Astrocyte of the spinal cord (primary cell): ENCODE results near the gene SPDYE4.

Experiments
- DNase-seq: peaks from one replicate; pipeline ENCODE4 v3.0.0; 2011; ENCODE audit warnings: low read depth, low spot score
- H3K4me3 ChIP-seq: 2 replicates; pipeline ENCODE4 v1.5.1; 2011; ENCODE audit warnings: low read depth, mild to moderate bottlenecking, low read length, moderate library complexity
- CTCF ChIP-seq: IDR thresholded peaks from 2 replicates; pipeline ENCODE4 v1.5.1; 2012; ENCODE audit warnings: low read depth, mild to moderate bottlenecking, low read length, inconsistent platforms
- in situ Hi-C: cut with HindIII; loops from 2 replicates; pipeline ENCODE4 v1.10.0; 2017; ENCODE audit warnings: low sequenced_read_pairs

The SPDYE4 gene

DNA sequence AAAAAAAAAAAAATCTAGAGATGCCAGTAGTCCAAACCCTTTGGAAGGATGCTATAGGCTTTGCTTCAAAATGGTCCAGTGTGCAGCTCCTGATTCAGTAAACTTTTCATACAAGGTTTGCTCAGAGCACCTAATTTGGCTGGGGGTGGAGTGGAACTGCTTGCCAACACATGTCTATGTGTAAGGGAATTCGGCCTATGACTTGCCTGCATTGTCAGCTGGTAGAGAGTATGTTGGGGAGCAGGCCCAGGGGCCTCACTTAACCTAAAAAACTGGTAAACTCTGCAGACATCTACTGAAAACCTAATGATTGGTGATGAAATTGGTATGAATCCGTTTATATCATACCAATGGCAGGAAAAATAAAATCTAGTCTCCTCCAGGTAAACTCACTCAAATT is 42.3 kb upstream of the SPDYE4 start:
- H3K4me3 ChIP-seq = no peak overlapping the region
- no peak for DNase-seq
- in situ Hi-C loops = no loop called here
- TF ChIP-seq CTCF = no peak

GRCh38 chr17:8799570-8800212 is 41.3 kb upstream of the SPDYE4 start:
- in situ Hi-C loops = no loop called here
- no peak overlapping the region for H3K4me3 ChIP-seq
- DNase-seq = no peak
- no peak for TF ChIP-seq CTCF

- no peak for DNase-seq
- no peak for TF ChIP-seq CTCF
- H3K4me3 ChIP-seq = no peak within 1 kb of the TSS
- in situ Hi-C loops = no loop called here
Observed at GRCh38 chr17:8798846-8799569, 40.7 kb upstream of the SPDYE4 start, which contains the start of gene MFSD6L. Gene MFSD6L (minus strand): TSS chr17:8799365. CDS start chr17:8799120, 245 bp downstream.

GRCh38 chr17:8798176-8798845 is 40.0 kb upstream of the SPDYE4 start:
- in situ Hi-C loops = no loop called here
- H3K4me3 ChIP-seq = no peak overlapping the region
- DNase-seq = no peak
- no peak for TF ChIP-seq CTCF

GRCh38 chr17:8797621-8798175 is 39.4 kb upstream of the SPDYE4 start:
- TF ChIP-seq CTCF = no peak
- in situ Hi-C loops = no loop called here
- H3K4me3 ChIP-seq = no peak overlapping the region
- DNase-seq = no peak

GRCh38 chr17:8794636-8795035 is 36.3 kb upstream of the SPDYE4 start:
- in situ Hi-C loops = no loop called here
- no peak for TF ChIP-seq CTCF
- no peak overlapping the region for H3K4me3 ChIP-seq
- no peak for DNase-seq
